Muscle layer of duodenum (tissue), 2 donors: ENCODE measurements around the gene KIF5A.
A peak's percentile ranks its signal among the peaks of the same experiment; 100 is the strongest.

Experiments used
- H3K27ac ChIP-seq: one replicate; pipeline ENCODE4 v1.7.0; 2013; ENCODE audit warnings: mild to moderate bottlenecking, low read length
- H3K27me3 ChIP-seq: one replicate; pipeline ENCODE4 v1.7.0; 2013; ENCODE audit warnings: low read depth, mild to moderate bottlenecking, control low read depth, low read length
- H3K36me3 ChIP-seq, 2 donors: one replicate each; pipeline ENCODE4 v1.7.0; 2013; ENCODE audit warnings: low read length in 2 of 2, control low read depth in 1 of 2, mild to moderate bottlenecking in 1 of 2; ENCODE audit not compliant: insufficient read depth in 2 of 2, control insufficient read depth in 1 of 2
- H3K4me1 ChIP-seq, 2 donors: one replicate each; pipeline ENCODE4 v1.7.0; 2013; ENCODE audit warnings: low read length in 2 of 2, mild to moderate bottlenecking in 2 of 2, control low read depth in 1 of 2, moderate library complexity in 1 of 2; ENCODE audit not compliant: insufficient read depth in 2 of 2, control insufficient read depth in 1 of 2
- H3K4me3 ChIP-seq, 2 donors: one replicate each; pipeline ENCODE4 v1.7.0; 2013; ENCODE audit warnings: low read length in 2 of 2, low read depth in 1 of 2, mild to moderate bottlenecking in 1 of 2
- H3K9me3 ChIP-seq, 2 donors: one replicate each; pipeline ENCODE4 v1.7.0; 2013; ENCODE audit warnings: low read length in 2 of 2, control low read depth in 1 of 2, mild to moderate bottlenecking in 1 of 2; ENCODE audit not compliant: control insufficient read depth in 1 of 2
- donor health status: healthy.

KIF5A gene

GRCh38 chr12:57521525-57522010, 28.3 kb upstream of the KIF5A start:
- Histone ChIP-seq H3K36me3 (peaks cover 26 to 52% of the 10 kb centered on the region in 2 donors), H3K27ac (peak overlapping the region; percentile 99), H3K4me3 (peak overlapping the region; percentile 57 to 60), H3K4me1 (peaks cover 37 to 59% of the 10 kb centered on the region in 2 donors), H3K9me3 (no peaks in the 10 kb centered on the region), H3K27me3 (no peaks in the 10 kb centered on the region)

- Histone ChIP-seq H3K27ac (peak within 1 kb of the TSS; percentile 99), H3K27me3 (no peaks in the 10 kb centered on the region), H3K36me3 (peaks cover 21 to 52% of the 10 kb centered on the region in 2 donors), H3K4me3 (peak within 1 kb of the TSS; percentile 71 to 86), H3K4me1 (peaks cover 36 to 52% of the 10 kb centered on the region in 2 donors), H3K9me3 (no peaks in the 10 kb centered on the region)
Observed at GRCh38 chr12:57522011-57522886, 27.6 kb upstream of the KIF5A start, which contains the start of gene MBD6. Gene MBD6 (plus strand): TSS chr12:57522824. CDS start chr12:57524304, 1,480 bp downstream.

- Histone ChIP-seq H3K27ac (peak overlapping the region; percentile 80), H3K36me3 (peaks cover 25 to 52% of the 10 kb centered on the region in 2 donors), H3K9me3 (no peaks in the 10 kb centered on the region), H3K4me3 (peak overlapping the region; percentile 71 to 86), H3K27me3 (no peaks in the 10 kb centered on the region), H3K4me1 (peaks cover 30 to 43% of the 10 kb centered on the region in 2 donors)
Observed at GRCh38 chr12:57522887-57523705, 26.7 kb upstream of the KIF5A start.

- no peaks in the 10 kb centered on the region for H3K9me3 ChIP-seq
- peak overlapping the region; percentile 80 for H3K27ac ChIP-seq
- no peaks in the 10 kb centered on the region for H3K27me3 ChIP-seq
- H3K4me3 ChIP-seq = peak overlapping the region; percentile 71 to 86
- H3K36me3 ChIP-seq = peaks cover 34 to 61% of the 10 kb centered on the region in 2 donors
- H3K4me1 ChIP-seq = peaks cover 23 to 35% of the 10 kb centered on the region in 2 donors
Observed at GRCh38 chr12:57523706-57524614, 25.9 kb upstream of the KIF5A start.

- peaks cover 19 to 31% of the 10 kb centered on the region in 2 donors for H3K4me1 ChIP-seq
- H3K27me3 ChIP-seq = no peaks in the 10 kb centered on the region
- H3K4me3 ChIP-seq = no peak overlapping the region
- peaks cover 42 to 63% of the 10 kb centered on the region in 2 donors for H3K36me3 ChIP-seq
- no peaks in the 10 kb centered on the region for H3K9me3 ChIP-seq
- H3K27ac ChIP-seq = no peak overlapping the region
Observed at GRCh38 chr12:57524814-57525614, 24.8 kb upstream of the KIF5A start.

GRCh38 chr12:57525615-57526383, 24.0 kb upstream of the KIF5A start:
- Histone ChIP-seq H3K36me3 (peaks cover 50 to 68% of the 10 kb centered on the region in 2 donors), H3K27ac (no peak overlapping the region), H3K4me1 (peaks cover 19 to 31% of the 10 kb centered on the region in 2 donors), H3K9me3 (no peaks in the 10 kb centered on the region), H3K4me3 (no peak overlapping the region), H3K27me3 (no peaks in the 10 kb centered on the region)

- Histone ChIP-seq H3K9me3 (no peaks in the 10 kb centered on the region), H3K36me3 (peaks cover 54 to 76% of the 10 kb centered on the region in 2 donors), H3K27me3 (no peaks in the 10 kb centered on the region), H3K4me3 (no peak overlapping the region), H3K4me1 (peaks cover 16 to 31% of the 10 kb centered on the region in 2 donors), H3K27ac (no peak overlapping the region)
Observed at GRCh38 chr12:57526477-57527126, 23.2 kb upstream of the KIF5A start.

- Histone ChIP-seq H3K4me3 (no peak overlapping the region), H3K27ac (no peak overlapping the region), H3K4me1 (peaks cover 11 to 31% of the 10 kb centered on the region in 2 donors), H3K9me3 (no peaks in the 10 kb centered on the region), H3K27me3 (no peaks in the 10 kb centered on the region), H3K36me3 (peaks cover 59 to 82% of the 10 kb centered on the region in 2 donors)
Observed at GRCh38 chr12:57527184-57527583, 22.7 kb upstream of the KIF5A start.

GRCh38 chr12:57528176-57528575, 21.7 kb upstream of the KIF5A start:
- Histone ChIP-seq H3K4me1 (peaks cover 10 to 30% of the 10 kb centered on the region in 2 donors), H3K4me3 (no peak overlapping the region), H3K9me3 (no peaks in the 10 kb centered on the region), H3K36me3 (peaks cover 69 to 92% of the 10 kb centered on the region in 2 donors), H3K27ac (no peak overlapping the region), H3K27me3 (no peaks in the 10 kb centered on the region)
